Calu3 (cell line): ENCODE results near the gene GPR17. TPM values are rescaled to one million over a fixed set of nuclear protein-coding genes. Genes with fewer than 3 reads are reported as not detected.
A peak's percentile ranks its signal among the peaks of the same experiment; 100 is the strongest.

ENCODE experiments used
- BruUV-seq: library from RNA; stranded (reverse); fragments of 400-500 nt; replicated peaks from 2 replicates; lab custom pipeline; 2021; lab: Mats Ljungman, UMichigan
- CTCF ChIA-PET: fragments of 300-600 bp; sonication (Branson Sonifier 250); formaldehyde crosslinking; loops from one replicate; lab custom pipeline; 2022; ENCODE audit warnings: antibody characterized with exemption; lab: Charles Lee
- DNase-seq: peaks from one replicate; pipeline ENCODE4 v3.0.0; 2022
- H3K27ac Mint-ChIP-seq: one replicate; pipeline ENCODE4 v1.8.0; 2022; ENCODE audit warnings: mixed read lengths; ENCODE audit not compliant: unreplicated experiment
- H3K27me3 Mint-ChIP-seq: one replicate; pipeline ENCODE4 v1.8.0; 2022; ENCODE audit warnings: mixed read lengths; ENCODE audit not compliant: unreplicated experiment
- H3K36me3 Mint-ChIP-seq: one replicate; pipeline ENCODE4 v1.8.0; 2022; ENCODE audit warnings: mild to moderate bottlenecking, moderate library complexity, mixed read lengths; ENCODE audit not compliant: insufficient read depth, unreplicated experiment
- H3K4me1 Mint-ChIP-seq: one replicate; pipeline ENCODE4 v1.8.0; 2022; ENCODE audit warnings: mild to moderate bottlenecking, low read depth, mixed read lengths; ENCODE audit not compliant: unreplicated experiment
- H3K4me3 Mint-ChIP-seq: one replicate; pipeline ENCODE4 v1.8.0; 2022; ENCODE audit warnings: mild to moderate bottlenecking, low read depth, moderate library complexity, mixed read lengths; ENCODE audit not compliant: unreplicated experiment
- H3K9me3 Mint-ChIP-seq: one replicate; pipeline ENCODE4 v1.8.0; 2022; ENCODE audit warnings: low read depth, mixed read lengths; ENCODE audit not compliant: unreplicated experiment
- intact Hi-C: fragments of 100-400 bp; cut with micrococcal nuclease; formaldehyde crosslinking; loops from one replicate; pipeline ENCODE4 v1.10.0; 2022; ENCODE audit not compliant: unreplicated experiment
- total RNA-seq: library from RNA; stranded (reverse); gene quantifications from 2 replicates; pipeline ENCODE4 v1.2.3, GENCODE V29; 2022
- TF ChIP-seq, protein P1 (sequence below): fragments of 200-600 bp; IDR thresholded peaks from one replicate; pipeline ENCODE4 v1.8.0; 2022; ENCODE audit warnings: antibody characterized with exemption; ENCODE audit not compliant: unreplicated experiment

Gene GPR17
- total RNA-seq, 1 experiment from 2014 or later: not detected

DNA sequence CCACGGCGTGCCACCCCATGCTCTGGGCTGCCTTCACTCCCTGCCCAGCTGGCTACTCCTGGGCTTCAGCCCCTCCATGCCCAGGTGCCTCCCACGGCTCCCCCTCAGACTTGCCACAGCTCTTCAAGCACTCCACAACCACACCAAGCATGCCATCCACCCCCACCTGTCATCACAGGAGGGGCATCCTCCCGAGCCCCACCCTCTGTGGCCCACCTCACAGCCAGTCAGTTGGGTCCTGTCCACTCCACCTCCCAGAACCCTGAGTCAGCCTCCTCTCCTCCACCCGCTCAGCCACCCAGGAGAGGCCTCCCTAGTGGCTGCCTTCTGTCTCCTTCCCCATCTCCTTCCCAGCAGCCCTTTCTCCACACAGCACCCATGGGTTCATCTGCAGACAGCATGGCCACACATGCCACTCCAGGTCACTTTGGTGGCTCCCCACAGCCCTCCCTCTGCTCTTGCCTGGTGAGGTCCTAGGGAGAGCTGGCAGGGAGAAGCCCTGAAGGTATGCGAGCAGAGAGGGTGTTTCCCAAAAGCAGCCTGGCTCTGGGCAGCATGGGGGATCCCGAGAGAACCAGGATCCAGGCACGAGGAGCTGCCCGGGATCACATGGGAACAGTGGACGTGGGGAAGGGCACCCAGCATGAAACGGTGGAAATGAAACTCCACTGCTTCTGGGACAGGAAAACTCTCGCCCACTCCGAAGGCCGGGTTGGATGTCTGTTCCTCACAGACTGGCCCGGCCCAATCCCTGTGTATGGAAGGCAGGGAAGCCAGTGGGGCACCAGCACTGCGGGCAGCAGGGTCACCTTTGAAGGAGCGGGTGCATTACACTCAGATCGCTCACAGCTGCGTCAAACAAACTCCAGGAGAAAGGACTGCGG lies 26.6 kb downstream of the GPR17 start:
- H3K27ac Mint-ChIP-seq: no peak overlapping the region
- TF ChIP-seq, protein P1, sequence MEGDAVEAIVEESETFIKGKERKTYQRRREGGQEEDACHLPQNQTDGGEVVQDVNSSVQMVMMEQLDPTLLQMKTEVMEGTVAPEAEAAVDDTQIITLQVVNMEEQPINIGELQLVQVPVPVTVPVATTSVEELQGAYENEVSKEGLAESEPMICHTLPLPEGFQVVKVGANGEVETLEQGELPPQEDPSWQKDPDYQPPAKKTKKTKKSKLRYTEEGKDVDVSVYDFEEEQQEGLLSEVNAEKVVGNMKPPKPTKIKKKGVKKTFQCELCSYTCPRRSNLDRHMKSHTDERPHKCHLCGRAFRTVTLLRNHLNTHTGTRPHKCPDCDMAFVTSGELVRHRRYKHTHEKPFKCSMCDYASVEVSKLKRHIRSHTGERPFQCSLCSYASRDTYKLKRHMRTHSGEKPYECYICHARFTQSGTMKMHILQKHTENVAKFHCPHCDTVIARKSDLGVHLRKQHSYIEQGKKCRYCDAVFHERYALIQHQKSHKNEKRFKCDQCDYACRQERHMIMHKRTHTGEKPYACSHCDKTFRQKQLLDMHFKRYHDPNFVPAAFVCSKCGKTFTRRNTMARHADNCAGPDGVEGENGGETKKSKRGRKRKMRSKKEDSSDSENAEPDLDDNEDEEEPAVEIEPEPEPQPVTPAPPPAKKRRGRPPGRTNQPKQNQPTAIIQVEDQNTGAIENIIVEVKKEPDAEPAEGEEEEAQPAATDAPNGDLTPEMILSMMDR: no peak
- H3K36me3 Mint-ChIP-seq: no peaks in the 10 kb centered on the region
- H3K4me3 Mint-ChIP-seq: no peak overlapping the region
- H3K27me3 Mint-ChIP-seq: peaks cover 86% of the 10 kb centered on the region
- no peak for DNase-seq
- CTCF ChIA-PET: no interaction called here
- H3K9me3 Mint-ChIP-seq: no peaks in the 10 kb centered on the region
- H3K4me1 Mint-ChIP-seq: no peaks in the 10 kb centered on the region
- intact Hi-C loops: no loop called here
- BruUV-seq: no TSS peak

DNA sequence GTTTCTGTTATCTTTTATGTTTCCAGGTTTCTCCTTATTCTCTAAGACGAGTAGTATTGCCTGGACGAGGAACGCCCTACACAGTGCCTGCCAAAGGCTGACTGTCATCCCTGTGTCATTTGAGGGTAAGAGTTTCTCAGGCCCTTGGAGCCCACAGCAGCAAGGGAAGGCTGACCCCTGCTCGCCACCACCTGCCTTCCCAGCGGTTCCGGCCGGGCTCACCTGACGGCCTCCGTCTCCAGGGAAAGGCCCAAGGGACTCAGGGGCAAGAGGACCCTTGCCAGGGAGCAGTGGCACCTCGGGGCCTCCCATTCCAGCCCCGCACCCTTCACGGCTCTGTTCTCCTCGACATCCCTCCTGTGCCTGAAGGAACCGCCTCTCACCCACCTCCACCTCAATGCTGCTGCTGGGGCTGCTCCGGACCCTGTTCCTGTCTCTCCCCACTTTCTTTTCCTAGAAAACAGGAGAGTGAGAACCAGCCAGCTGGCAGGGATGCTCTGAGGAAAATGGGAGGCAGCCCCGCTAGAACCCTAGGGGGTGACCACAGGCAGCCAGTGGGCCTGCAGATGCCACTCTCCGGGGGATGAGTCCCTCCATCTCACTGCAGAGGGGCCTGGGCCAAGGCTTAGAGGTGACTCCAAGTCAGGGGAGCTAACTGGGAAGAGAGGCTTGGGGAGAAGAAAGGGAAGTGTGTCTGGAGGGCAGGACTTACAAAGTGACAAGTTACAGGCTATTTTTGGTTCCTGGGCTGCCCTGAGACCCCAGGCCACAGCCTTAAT lies 27.5 kb downstream of the GPR17 start:
- no peaks in the 10 kb centered on the region for H3K9me3 Mint-ChIP-seq
- no peaks in the 10 kb centered on the region for H3K4me1 Mint-ChIP-seq
- H3K36me3 Mint-ChIP-seq: no peaks in the 10 kb centered on the region
- intact Hi-C loops: no loop called here
- peak overlapping the region; percentile 65 for H3K4me3 Mint-ChIP-seq
- CTCF ChIA-PET: interaction anchor here (0.9 kb wide), 1 partner anchor 82 kb away, joined by 4 read pairs; no protein-coding TSS in a partner anchor
- peaks cover 93% of the 10 kb centered on the region for H3K27me3 Mint-ChIP-seq
- no peak overlapping the region for H3K27ac Mint-ChIP-seq
- BruUV-seq: no TSS peak
- TF ChIP-seq, protein P1: no peak
- no peak for DNase-seq

DNA sequence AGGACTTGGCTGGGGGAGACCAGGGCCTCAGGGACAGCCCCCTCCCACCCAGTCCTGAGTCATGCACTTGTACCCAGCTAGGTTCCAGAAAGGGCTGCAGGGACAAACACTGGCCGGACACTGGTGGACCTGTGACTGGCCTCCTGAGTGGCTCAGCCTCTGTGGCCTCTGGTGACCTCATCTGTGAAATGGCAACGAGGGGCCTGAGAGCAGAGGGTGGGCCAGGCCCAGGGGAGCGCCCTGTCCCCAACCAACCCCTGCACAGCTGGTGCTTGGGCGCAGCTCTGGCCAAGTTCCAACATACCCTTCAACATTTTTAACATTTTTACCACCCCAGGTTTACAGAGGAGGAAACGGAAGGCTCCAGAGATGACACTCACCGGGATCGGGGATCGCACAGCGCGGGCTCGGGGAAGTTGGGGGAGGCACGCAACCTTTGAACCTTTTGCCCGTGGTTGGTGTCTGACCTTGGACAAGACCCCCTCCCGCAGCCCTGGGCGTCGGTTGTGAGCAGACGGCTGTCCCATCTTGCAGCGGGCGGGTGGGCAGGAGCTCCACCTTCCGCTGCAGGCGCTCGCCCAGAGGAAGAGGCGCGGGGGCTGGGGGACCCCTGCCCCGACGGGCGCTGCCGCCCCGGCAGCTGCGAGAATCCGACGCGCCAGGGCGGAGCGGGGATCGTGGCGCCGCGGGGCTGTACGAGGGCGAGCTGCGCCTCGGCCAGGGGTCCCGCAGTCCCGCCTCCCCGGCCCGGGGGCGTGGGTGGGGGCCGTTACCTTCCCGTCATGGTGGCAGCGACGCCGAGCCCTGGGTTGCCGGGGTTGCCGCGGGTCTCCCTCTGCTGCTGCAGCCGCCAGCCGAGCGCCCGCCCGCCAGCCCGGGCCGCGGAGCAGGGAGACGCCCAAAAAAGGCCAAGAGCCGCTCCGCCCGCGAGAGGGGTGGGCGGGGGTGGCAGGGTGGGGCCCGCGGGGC lies 28.6 kb downstream of the GPR17 start:
- Mint-ChIP-seq H3K36me3 (no peaks in the 10 kb centered on the region), H3K9me3 (no peaks in the 10 kb centered on the region), H3K27ac (no peak overlapping the region), H3K4me3 (peak overlapping the region; percentile 65), H3K27me3 (peaks cover 94% of the 10 kb centered on the region), H3K4me1 (no peaks in the 10 kb centered on the region)
- intact Hi-C loops: no loop called here
- TF ChIP-seq, protein P1: no peak
- DNase-seq: peak; percentile 28
- CTCF ChIA-PET: interaction anchor here (0.9 to 1.6 kb wide), 3 partner anchors 21 to 253 kb away, joined by 3 to 4 read pairs (median 3); no protein-coding TSS in a partner anchor
- BruUV-seq: no TSS peak
